ENCODE results near the gene SEPTIN7. TPM values are rescaled to one million over a fixed set of nuclear protein-coding genes. Genes with fewer than 3 reads are reported as not detected.

SEPTIN7 gene
- total RNA-seq, 1 donor from 2014 or later = 187 TPM

DNA sequence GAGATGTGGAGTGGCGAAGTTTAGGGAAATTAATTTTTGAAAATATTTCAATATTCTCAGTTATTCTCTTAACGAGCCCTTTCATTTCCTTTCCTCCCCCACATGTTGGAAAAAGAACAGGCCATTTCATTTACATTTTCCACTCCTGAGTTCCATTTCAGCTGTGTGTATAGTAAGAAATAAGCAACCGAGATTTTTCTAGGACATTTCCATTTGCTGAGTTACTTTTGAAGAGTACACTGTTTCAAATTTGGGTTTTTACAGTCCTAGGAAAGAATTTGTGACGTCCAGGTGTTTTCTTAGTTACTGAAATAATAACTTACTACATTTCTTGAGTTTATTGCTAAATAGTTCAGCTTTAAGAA, 1.2 kb downstream of the SEPTIN7 start:
- Histone ChIP-seq H3K9me3 (replicated peaks) (no peaks in the 10 kb centered on the region), H3K27ac (replicated peaks) (peak overlapping the region; percentile 98), H3K4me3 (peak overlapping the region; percentile 95), H3K4me1 (peaks cover 74% of the 10 kb centered on the region), H3K27me3 (ENCODE audit: low read depth) (no peaks in the 10 kb centered on the region), H3K36me3 (no peaks in the 10 kb centered on the region)
- TF ChIP-seq, protein P1, sequence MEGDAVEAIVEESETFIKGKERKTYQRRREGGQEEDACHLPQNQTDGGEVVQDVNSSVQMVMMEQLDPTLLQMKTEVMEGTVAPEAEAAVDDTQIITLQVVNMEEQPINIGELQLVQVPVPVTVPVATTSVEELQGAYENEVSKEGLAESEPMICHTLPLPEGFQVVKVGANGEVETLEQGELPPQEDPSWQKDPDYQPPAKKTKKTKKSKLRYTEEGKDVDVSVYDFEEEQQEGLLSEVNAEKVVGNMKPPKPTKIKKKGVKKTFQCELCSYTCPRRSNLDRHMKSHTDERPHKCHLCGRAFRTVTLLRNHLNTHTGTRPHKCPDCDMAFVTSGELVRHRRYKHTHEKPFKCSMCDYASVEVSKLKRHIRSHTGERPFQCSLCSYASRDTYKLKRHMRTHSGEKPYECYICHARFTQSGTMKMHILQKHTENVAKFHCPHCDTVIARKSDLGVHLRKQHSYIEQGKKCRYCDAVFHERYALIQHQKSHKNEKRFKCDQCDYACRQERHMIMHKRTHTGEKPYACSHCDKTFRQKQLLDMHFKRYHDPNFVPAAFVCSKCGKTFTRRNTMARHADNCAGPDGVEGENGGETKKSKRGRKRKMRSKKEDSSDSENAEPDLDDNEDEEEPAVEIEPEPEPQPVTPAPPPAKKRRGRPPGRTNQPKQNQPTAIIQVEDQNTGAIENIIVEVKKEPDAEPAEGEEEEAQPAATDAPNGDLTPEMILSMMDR (IDR thresholded peaks at IDR 0.05; ENCODE audit: borderline replicate concordance) = no peak
- no peak for DNase-seq
- intact Hi-C loops (cut with micrococcal nuclease) = no loop called here

DNA sequence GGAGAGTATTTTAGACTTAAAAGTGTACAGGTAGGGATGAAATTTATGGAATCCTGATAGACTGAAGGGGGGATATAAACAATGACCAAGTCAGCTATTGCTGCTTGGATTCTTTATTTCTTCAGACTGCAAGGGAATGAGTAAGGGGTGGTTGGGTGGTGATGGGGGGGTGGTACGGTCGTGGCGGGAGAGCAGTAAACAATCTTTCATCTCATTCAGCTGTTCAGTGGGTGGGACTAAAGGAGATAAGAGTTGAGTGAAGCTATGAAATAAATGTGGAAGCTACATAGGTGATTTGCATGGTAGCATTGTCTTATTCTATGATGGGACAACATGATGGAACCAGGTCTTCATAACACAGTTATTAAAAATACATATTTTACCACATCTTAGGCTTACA, 1.8 kb downstream of the SEPTIN7 start:
- H3K36me3 ChIP-seq = no peaks in the 10 kb centered on the region
- H3K9me3 ChIP-seq (replicated peaks) = no peaks in the 10 kb centered on the region
- no peaks in the 10 kb centered on the region for H3K27me3 ChIP-seq (ENCODE audit: low read depth)
- no peak for DNase-seq
- TF ChIP-seq, protein P1 (IDR thresholded peaks at IDR 0.05; ENCODE audit: borderline replicate concordance) = no peak
- peak overlapping the region; percentile 95 for H3K4me3 ChIP-seq
- peaks cover 79% of the 10 kb centered on the region for H3K4me1 ChIP-seq
- intact Hi-C loops (cut with micrococcal nuclease) = no loop called here
- peak overlapping the region; percentile 98 for H3K27ac ChIP-seq (replicated peaks)

DNA sequence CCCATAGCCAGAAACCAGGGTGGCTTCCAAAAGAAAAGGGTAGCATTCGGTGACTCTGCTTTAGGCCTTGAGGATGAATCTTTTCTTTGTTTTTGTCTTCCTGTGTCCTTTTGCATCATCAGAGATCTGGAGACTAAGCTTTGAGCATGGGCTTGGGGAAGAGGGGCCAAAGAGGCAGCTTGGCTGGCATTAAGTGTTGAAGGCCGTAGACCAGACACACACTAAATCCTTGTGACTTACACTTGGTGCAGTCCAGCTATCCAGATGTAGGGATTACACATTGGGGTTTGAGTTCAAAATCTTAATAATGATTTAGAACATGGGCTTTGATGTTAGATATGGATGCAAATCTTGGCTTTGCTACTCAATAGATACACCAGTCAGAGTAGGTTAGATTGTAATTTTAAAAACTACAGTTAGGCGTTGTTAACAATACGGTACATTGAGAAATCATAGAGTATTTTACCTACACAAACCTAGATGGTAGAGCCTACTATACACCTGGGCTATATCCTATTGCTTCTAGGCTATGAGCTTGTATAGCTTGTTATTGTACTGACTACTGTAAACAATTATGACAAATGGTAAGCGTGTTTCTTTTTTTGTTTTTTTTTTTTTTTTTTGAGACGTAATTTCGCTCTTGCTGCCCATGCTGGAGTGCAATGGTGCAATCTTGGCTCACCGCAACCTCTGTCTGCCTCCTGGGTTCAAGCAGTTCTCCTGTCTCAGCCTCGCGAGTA, 3.5 kb downstream of the SEPTIN7 start:
- H3K27ac ChIP-seq (replicated peaks) = no peak overlapping the region
- peak overlapping the region; percentile 95 for H3K4me3 ChIP-seq
- H3K9me3 ChIP-seq (replicated peaks) = no peaks in the 10 kb centered on the region
- TF ChIP-seq, protein P1 (IDR thresholded peaks at IDR 0.05; ENCODE audit: borderline replicate concordance) = no peak
- H3K36me3 ChIP-seq = no peaks in the 10 kb centered on the region
- H3K27me3 ChIP-seq (ENCODE audit: low read depth) = no peaks in the 10 kb centered on the region
- intact Hi-C loops (cut with micrococcal nuclease) = no loop called here
- DNase-seq = no peak
- peaks cover 91% of the 10 kb centered on the region for H3K4me1 ChIP-seq

DNA sequence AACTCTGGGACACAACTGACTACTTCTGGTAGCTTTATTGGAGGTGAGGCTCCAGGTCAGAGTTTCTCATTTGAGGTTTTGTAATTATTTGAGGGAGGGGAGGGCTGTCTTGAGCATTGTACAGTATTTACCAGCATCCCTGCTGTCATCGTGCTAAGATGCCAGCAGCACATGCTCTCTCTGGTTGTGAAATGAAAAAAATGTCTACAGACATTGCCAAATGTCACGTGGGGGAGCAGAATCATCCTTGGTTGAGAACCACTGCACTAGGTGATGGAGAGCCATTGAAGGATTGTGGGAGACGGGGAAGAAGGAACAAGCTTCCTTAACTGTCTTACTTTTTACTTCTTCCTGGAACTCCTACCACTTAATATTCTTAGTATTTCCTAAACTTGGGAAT, 5.0 kb downstream of the SEPTIN7 start:
- TF ChIP-seq, protein P1 (IDR thresholded peaks at IDR 0.05; ENCODE audit: borderline replicate concordance) = no peak
- peaks cover 93% of the 10 kb centered on the region for H3K4me1 ChIP-seq
- no peak for DNase-seq
- no peaks in the 10 kb centered on the region for H3K9me3 ChIP-seq (replicated peaks)
- H3K36me3 ChIP-seq = no peaks in the 10 kb centered on the region
- intact Hi-C loops (cut with micrococcal nuclease) = no loop called here
- no peaks in the 10 kb centered on the region for H3K27me3 ChIP-seq (ENCODE audit: low read depth)
- no peak overlapping the region for H3K4me3 ChIP-seq
- H3K27ac ChIP-seq (replicated peaks) = no peak overlapping the region

DNA sequence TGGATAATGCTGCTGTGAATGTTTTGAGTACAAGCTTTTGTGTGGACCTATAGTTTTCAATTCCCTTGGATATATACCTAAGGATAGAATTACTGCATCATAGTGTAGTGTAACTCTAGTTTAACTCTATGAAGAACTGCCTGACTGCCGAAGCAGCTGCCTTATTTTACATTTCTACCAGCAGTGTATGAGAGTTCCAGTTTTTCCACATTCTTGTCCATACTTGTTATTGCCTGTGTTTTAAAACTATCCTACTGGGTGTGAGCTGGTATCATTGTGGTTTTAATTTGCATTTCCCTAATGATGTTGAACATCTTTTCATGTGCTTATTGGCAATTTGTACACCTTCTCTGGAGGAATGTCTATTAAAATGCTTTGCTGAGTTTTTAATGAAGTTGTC, 15.7 kb downstream of the SEPTIN7 start:
- no peak for DNase-seq
- no peaks in the 10 kb centered on the region for H3K27me3 ChIP-seq (ENCODE audit: low read depth)
- no peak overlapping the region for H3K4me3 ChIP-seq
- intact Hi-C loops (cut with micrococcal nuclease) = loop anchor here (10.0 kb wide), 1 partner anchor 48 kb away; no protein-coding TSS in a partner anchor
- peaks cover 57% of the 10 kb centered on the region for H3K9me3 ChIP-seq (replicated peaks)
- TF ChIP-seq, protein P1 (IDR thresholded peaks at IDR 0.05; ENCODE audit: borderline replicate concordance) = no peak
- H3K27ac ChIP-seq (replicated peaks) = no peak overlapping the region
- H3K36me3 ChIP-seq = no peaks in the 10 kb centered on the region
- peaks cover 37% of the 10 kb centered on the region for H3K4me1 ChIP-seq

All from left ventricle myocardium inferior (tissue), 1 donor.